Stimulated activated CD8-positive, alpha-beta memory T cell treated with anti-CD3 and anti-CD28 coated beads, Interleukin-15, amount 100 ng/mL, for 4 hours (primary cell): ENCODE data around the gene KRTAP5-8.
"Not testable (repeated sequence)": the region's sequence is repeated elsewhere in the genome, so short reads cannot be mapped to it uniquely, and the experiment has no call there.

Experiments
- DNase-seq, 2 donors: peaks; one replicate each; pipeline ENCODE4 v3.0.0-alpha.2; 2020; ENCODE audit warnings: low read depth in 2 of 2

KRTAP5-8 gene

GRCh38 chr11:71543866-71544265 is 6.0 kb downstream of the KRTAP5-8 start:
- no peak for DNase-seq

- no peak for DNase-seq
Measured at GRCh38 chr11:71544525-71545214, 6.8 kb downstream of the KRTAP5-8 start.

GRCh38 chr11:71545405-71545966 is 7.7 kb downstream of the KRTAP5-8 start:
- DNase-seq, result no peak

- no peak for DNase-seq
Measured at GRCh38 chr11:71548120-71548519, 10.3 kb downstream of the KRTAP5-8 start, which contains the start of gene KRTAP5-9. Gene KRTAP5-9, plus strand, starts transcription at chr11:71548420. Its CDS starts 238 bp downstream, at chr11:71548658.

GRCh38 chr11:71548716-71549151 is 10.9 kb downstream of the KRTAP5-8 start:
- DNase-seq, result no peak

GRCh38 chr11:71551711-71552110 is 13.9 kb downstream of the KRTAP5-8 start:
- DNase-seq, result no peak

GRCh38 chr11:71554996-71555395 is 17.2 kb downstream of the KRTAP5-8 start:
- no peak for DNase-seq

GRCh38 chr11:71555508-71555907 is 17.7 kb downstream of the KRTAP5-8 start:
- no peak for DNase-seq

GRCh38 chr11:71556018-71556417 is 18.2 kb downstream of the KRTAP5-8 start:
- no peak for DNase-seq

- DNase-seq, result no peak
Measured at GRCh38 chr11:71557257-71557656, 19.4 kb downstream of the KRTAP5-8 start.

GRCh38 chr11:71558996-71559395 is 21.2 kb downstream of the KRTAP5-8 start:
- DNase-seq, result no peak

- no peak for DNase-seq
Measured at GRCh38 chr11:71562120-71562519, 24.3 kb downstream of the KRTAP5-8 start.

GRCh38 chr11:71563406-71563805 is 25.6 kb downstream of the KRTAP5-8 start:
- DNase-seq, result no peak

GRCh38 chr11:71564430-71564829 is 26.6 kb downstream of the KRTAP5-8 start:
- no peak for DNase-seq

- no peak for DNase-seq
Measured at GRCh38 chr11:71565263-71565662, 27.4 kb downstream of the KRTAP5-8 start, which contains the start of gene KRTAP5-10. Gene KRTAP5-10, plus strand, starts transcription at chr11:71565563. Its CDS starts 25 bp downstream, at chr11:71565588.

- no peak for DNase-seq
Measured at GRCh38 chr11:71566081-71566620, 28.3 kb downstream of the KRTAP5-8 start.

GRCh38 chr11:71566626-71567599 is 29.1 kb downstream of the KRTAP5-8 start:
- not testable (repeated sequence) for DNase-seq

- not testable (repeated sequence) for DNase-seq
Measured at GRCh38 chr11:71567633-71568032, 29.8 kb downstream of the KRTAP5-8 start.

GRCh38 chr11:71568704-71569349 is 31.0 kb downstream of the KRTAP5-8 start:
- no peak for DNase-seq

- not testable (repeated sequence) for DNase-seq
Measured at GRCh38 chr11:71571101-71571850, 33.5 kb downstream of the KRTAP5-8 start.

- no peak for DNase-seq
Measured at GRCh38 chr11:71572811-71573210, 35.0 kb downstream of the KRTAP5-8 start.
